ENCODE results near the gene RLBP1.

GRCh38 chr15:89192136-89192535 lies 29.2 kb downstream of the RLBP1 start:
- TF ChIP-seq CTCF (IDR thresholded peaks at IDR 0.05) (no peak), POLR2A (IDR thresholded peaks at IDR 0.05) (no peak)

Data from right lobe of liver (tissue), 4 donors.